Duodenal mucosa (tissue), 2 donors: Measurements from ENCODE around the gene TNFAIP1.

ENCODE experiments used
- H3K27ac ChIP-seq: one replicate; pipeline ENCODE4 v1.7.0; 2013; ENCODE audit warnings: low read depth, low read length
- H3K27me3 ChIP-seq, 2 donors: one replicate each; pipeline ENCODE4 v1.7.0; 2013; ENCODE audit warnings: low read length in 2 of 2, control low read depth in 1 of 2; ENCODE audit not compliant: insufficient read depth in 2 of 2, control insufficient read depth in 1 of 2
- H3K36me3 ChIP-seq, 2 donors: one replicate each; pipeline ENCODE4 v1.7.0; 2013; ENCODE audit warnings: low read length in 2 of 2, control low read depth in 1 of 2; ENCODE audit not compliant: insufficient read depth in 2 of 2, control insufficient read depth in 1 of 2
- H3K4me1 ChIP-seq, 2 donors: one replicate each; pipeline ENCODE4 v1.7.0; 2013; ENCODE audit warnings: low read length in 2 of 2, control low read depth in 1 of 2; ENCODE audit not compliant: insufficient read depth in 2 of 2, control insufficient read depth in 1 of 2
- H3K4me3 ChIP-seq, 2 donors: one replicate each; pipeline ENCODE4 v1.7.0; 2013; ENCODE audit warnings: low read length in 2 of 2, low read depth in 1 of 2
- H3K9ac ChIP-seq, 2 donors: one replicate each; pipeline ENCODE4 v1.7.0; 2013; ENCODE audit warnings: low read length in 2 of 2, low read depth in 1 of 2
- H3K9me3 ChIP-seq, 2 donors: one replicate each; pipeline ENCODE4 v1.7.0; 2013; ENCODE audit warnings: low read length in 2 of 2, control low read depth in 1 of 2; ENCODE audit not compliant: control insufficient read depth in 1 of 2

The TNFAIP1 gene

DNA sequence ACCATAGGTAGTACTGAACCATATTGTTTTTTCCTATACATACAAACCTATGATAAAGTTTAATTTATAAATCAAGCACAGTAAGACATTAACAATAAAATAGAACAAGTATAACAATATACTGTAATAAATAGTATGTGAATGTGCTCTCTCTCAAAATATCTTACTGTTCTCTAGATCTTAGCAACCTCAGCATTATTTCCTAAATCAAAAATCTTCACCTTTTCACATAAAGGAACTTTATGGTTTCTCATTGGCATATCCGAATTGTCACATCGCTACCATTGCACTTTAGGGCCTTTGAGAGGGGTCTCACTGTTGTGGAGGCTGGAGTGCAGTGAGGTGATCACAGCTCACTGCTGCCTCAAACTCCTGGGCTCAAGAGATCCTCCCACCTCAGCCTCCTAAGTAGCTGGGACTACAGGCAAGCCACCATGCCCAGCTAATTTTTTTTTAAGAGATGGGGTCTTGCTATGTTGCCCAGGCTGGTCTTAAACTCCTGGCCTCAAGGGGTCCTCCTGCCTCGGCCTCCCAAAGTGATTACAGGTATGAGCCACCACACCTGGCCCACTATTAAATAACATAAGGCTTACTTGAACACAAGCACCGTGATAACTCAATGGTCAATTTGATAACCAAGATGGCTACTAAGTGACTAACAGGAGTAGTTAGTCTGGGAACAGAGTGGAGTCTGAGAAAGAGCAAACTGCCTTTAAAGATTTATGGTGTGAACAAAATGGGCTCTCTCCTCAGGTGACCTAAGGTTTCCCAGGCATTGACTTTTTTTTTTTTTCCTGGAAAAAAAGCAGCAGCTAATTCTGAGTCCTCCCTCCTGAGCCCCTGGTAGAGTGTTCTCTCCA, 19.5 kb upstream of the TNFAIP1 start:
- Histone ChIP-seq H3K36me3 (no peaks in the 10 kb centered on the region), H3K9ac (no peak overlapping the region), H3K9me3 (no peaks in the 10 kb centered on the region), H3K27ac (no peak overlapping the region), H3K4me3 (no peak overlapping the region), H3K27me3 (no peaks in the 10 kb centered on the region), H3K4me1 (peaks cover 20 to 22% of the 10 kb centered on the region in 2 donors)

- Histone ChIP-seq H3K4me3 (no peak overlapping the region), H3K27me3 (no peaks in the 10 kb centered on the region), H3K9ac (peak overlapping the region in 1 of 2 donors; percentile 54)
These were observed 18.2 kb upstream of the TNFAIP1 start for GRCh38 chr17:28317099-28317965.

GRCh38 chr17:28317966-28318758, 17.4 kb upstream of the TNFAIP1 start:
- Histone ChIP-seq H3K4me1 (peaks cover 22 to 27% of the 10 kb centered on the region in 2 donors), H3K9me3 (no peaks in the 10 kb centered on the region), H3K36me3 (no peaks in the 10 kb centered on the region), H3K27me3 (no peaks in the 10 kb centered on the region), H3K27ac (no peak overlapping the region), H3K9ac (peak overlapping the region; percentile 36 to 65), H3K4me3 (peak overlapping the region; percentile 82 to 92)

More at GRCh38 chr17:28317099-28317965, 18.2 kb upstream of the TNFAIP1 start:
- no peaks in the 10 kb centered on the region for H3K36me3 ChIP-seq
- peaks cover 20 to 22% of the 10 kb centered on the region in 2 donors for H3K4me1 ChIP-seq
- no peaks in the 10 kb centered on the region for H3K9me3 ChIP-seq
- H3K27ac ChIP-seq: no peak overlapping the region

DNA sequence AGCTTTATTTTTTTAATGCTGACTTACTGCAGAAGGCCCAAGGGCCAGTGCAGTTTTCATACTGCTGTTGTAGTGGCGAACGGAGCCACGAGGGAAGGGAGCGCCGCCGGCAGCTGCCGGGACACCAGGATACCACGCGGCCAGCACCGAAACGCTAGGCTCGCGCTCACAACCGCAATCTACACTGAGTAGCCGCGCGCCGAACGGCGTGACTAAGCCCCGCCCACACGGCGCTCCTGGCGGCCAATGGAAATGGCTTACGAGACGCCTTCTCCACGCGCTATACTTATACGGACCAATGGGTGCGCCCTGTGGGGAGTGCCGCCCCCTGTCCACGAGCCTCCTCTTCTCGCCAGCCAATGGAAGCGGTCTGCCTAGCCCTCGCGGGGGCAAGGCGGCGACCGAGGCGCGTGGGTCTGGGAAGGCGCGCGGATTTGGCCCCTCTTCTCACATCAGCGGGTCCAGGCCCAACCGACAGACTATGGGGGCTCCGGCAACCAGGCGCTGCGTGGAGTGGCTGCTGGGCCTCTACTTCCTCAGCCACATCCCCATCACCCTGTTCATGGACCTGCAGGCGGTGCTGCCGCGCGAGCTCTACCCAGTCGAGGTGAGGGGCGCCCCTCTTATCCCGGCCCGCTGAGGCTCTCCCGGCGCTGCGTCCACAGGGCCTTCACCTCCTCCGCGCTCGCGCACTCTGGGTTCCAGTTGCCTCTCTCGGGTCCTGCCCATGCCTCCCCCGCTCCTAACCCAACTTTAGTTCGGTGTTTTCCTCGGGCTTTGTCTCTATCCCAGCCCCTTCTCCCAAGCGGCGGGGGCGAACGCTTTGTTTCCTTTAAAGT, 16.6 kb upstream of the TNFAIP1 start, which contains the start of gene TMEM97:
TSS of gene TMEM97 (plus strand) at position 442 of the 839 bp plus-strand sequence. CDS start at position 482, 40 bp downstream.
- Histone ChIP-seq H3K27ac (no peak within 1 kb of the TSS), H3K9me3 (no peaks in the 10 kb centered on the region), H3K36me3 (no peaks in the 10 kb centered on the region), H3K9ac (peak within 1 kb of the TSS; percentile 64 to 65), H3K27me3 (no peaks in the 10 kb centered on the region), H3K4me1 (peaks cover 22 to 28% of the 10 kb centered on the region in 2 donors), H3K4me3 (peak within 1 kb of the TSS; percentile 82 to 92)

DNA sequence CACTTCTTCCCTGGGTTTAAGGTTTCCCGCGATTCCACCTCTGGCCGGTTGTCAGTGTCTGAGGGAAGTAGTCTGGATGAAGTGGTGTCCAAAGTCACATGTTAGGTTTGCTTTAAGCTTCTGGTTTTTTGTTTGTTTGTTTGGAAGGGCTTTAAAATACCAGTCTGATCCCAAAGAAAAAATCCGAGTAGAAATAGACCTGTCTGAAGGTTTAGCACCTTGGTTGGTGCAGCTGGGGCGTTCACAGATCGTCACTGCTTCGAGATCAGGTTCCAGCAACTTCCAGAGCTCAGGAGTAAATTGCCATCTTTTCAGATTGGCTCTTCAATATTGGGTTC, 16.0 kb upstream of the TNFAIP1 start:
- Histone ChIP-seq H3K9me3 (no peaks in the 10 kb centered on the region), H3K36me3 (no peaks in the 10 kb centered on the region), H3K27me3 (no peaks in the 10 kb centered on the region), H3K9ac (peak overlapping the region; percentile 64 to 65), H3K27ac (no peak overlapping the region), H3K4me1 (peaks cover 24 to 34% of the 10 kb centered on the region in 2 donors), H3K4me3 (peak overlapping the region; percentile 82 to 92)

DNA sequence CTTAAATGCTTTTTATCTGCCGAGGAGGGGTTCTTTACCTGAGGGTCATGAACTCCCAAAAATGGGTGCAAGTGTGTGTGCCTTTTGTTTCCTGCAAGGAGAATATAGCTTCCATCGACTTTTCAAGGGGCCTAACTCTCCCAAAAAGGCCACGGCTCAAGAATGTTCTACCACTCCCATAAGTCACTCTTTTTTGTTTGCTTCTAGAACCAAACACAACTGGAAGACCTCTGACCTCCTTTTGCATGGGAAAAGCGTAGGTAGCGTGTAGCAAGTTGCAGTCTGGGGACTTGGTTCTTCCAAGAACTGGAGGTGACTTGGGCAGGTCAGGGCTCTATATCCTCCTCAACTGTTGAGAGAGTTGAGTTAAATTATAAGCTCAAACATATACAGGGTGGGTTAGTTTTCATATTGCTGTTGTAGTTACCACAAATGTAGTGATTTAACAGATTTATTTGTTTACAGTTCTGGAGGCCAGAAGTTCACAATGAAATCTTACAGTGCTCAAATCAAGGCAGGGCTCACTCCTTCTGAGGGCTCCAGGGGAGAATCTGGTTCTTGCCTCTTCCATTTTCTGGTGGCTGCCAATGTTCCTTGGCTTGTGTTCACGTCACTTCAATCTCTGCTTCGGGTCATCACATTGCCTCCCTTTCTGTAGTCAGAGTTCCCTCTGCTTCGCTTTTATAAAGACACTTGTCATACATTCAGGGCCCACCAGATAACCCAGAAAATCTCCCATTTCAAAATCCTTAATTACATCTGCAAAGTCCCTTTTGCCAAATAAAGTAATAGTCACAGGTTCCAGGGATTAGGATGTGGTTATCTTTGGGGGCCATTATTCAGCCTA, 15.1 kb upstream of the TNFAIP1 start:
- Histone ChIP-seq H3K4me1 (peaks cover 33 to 43% of the 10 kb centered on the region in 2 donors), H3K9ac (peak overlapping the region in 1 of 2 donors; percentile 64), H3K36me3 (no peaks in the 10 kb centered on the region), H3K27me3 (no peaks in the 10 kb centered on the region), H3K4me3 (peak overlapping the region; percentile 20 to 92), H3K9me3 (no peaks in the 10 kb centered on the region), H3K27ac (no peak overlapping the region)

DNA sequence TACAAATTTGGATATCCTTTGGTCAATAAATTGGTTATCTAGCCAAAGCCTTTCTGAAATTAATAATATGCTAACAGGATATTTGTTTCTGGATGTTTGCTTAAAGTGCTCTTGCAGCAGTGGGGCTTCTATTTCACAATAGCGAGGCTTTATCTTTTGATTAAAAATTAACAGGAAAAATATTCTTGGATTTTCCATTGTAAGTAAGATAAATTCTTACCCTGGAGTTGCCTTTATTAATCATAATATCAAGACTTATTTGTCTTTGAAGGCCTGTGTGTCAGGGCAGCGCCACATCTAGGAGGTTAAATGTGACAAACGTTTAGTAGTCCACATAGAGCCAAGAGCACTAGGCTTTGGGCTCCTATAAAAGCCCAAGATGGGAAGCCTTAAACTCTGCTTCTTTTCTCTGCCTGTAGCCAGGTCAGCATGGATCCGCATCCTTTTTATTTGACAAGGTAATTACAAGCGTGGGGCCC, 11.3 kb upstream of the TNFAIP1 start:
- H3K9ac ChIP-seq: no peak overlapping the region

DNA sequence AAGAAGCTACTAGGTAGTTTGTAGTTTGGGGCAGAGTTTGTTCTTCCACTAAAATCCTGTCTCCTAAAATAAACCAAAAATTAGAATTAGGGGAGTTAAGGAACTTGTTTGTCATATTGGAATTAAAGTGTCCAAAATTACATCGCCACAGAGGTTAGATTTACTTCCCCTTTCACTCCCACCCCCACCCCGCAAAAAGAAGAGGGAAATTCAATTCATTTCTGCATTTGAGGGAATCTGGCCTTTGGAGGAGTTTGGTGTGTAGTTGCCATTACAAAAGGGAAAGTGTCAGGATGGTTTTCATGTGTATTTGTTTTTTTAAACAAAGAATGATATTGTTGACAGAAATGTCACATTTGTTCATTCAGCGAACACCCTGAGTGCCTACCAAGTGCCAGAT, 10.8 kb upstream of the TNFAIP1 start:
- no peak overlapping the region for H3K27ac ChIP-seq
- H3K4me1 ChIP-seq: peaks cover 25 to 44% of the 10 kb centered on the region in 2 donors
- H3K9me3 ChIP-seq: no peaks in the 10 kb centered on the region

More for the DNA sequence above, 11.3 kb upstream of the TNFAIP1 start:
- no peaks in the 10 kb centered on the region for H3K9me3 ChIP-seq
- no peaks in the 10 kb centered on the region for H3K27me3 ChIP-seq
- H3K27ac ChIP-seq: no peak overlapping the region
- H3K4me3 ChIP-seq: no peak overlapping the region
- peaks cover 29 to 48% of the 10 kb centered on the region in 2 donors for H3K4me1 ChIP-seq
- H3K36me3 ChIP-seq: peaks cover 4 to 31% of the 10 kb centered on the region in 2 donors

More for the DNA sequence above, 10.8 kb upstream of the TNFAIP1 start:
- Histone ChIP-seq H3K36me3 (peaks cover 6 to 33% of the 10 kb centered on the region in 2 donors), H3K9ac (no peak overlapping the region), H3K27me3 (no peaks in the 10 kb centered on the region), H3K4me3 (no peak overlapping the region)
